ENCODE results near the gene NR4A2. TPM values are rescaled to one million over a fixed set of nuclear protein-coding genes. Genes with fewer than 3 reads are reported as not detected.

Gene NR4A2
- total RNA-seq, 1 donor, result not detected

GRCh38 chr2:156340804-156341451 lies 8.4 kb upstream of the NR4A2 start:
- H3K4me3 ChIP-seq (ENCODE audit: low read depth, low read length), result peak overlapping the region; percentile 96
- DNase-seq (ENCODE audit: low read depth), result peak; percentile 74
- no peak for TF ChIP-seq CTCF (IDR thresholded peaks at IDR 0.05; ENCODE audit: insufficient read depth, low read depth, low read length)

- TF ChIP-seq CTCF (IDR thresholded peaks at IDR 0.05; ENCODE audit: insufficient read depth, low read depth, low read length), result no peak
- no peak overlapping the region for H3K4me3 ChIP-seq (ENCODE audit: low read depth, low read length)
- no peak for DNase-seq (ENCODE audit: low read depth)
Observed at GRCh38 chr2:156340377-156340776, 7.9 kb upstream of the NR4A2 start.

- no peak for TF ChIP-seq CTCF (IDR thresholded peaks at IDR 0.05; ENCODE audit: insufficient read depth, low read depth, low read length)
Observed at GRCh38 chr2:156339865-156340264, 7.3 kb upstream of the NR4A2 start.

GRCh38 chr2:156339110-156339847 lies 6.8 kb upstream of the NR4A2 start:
- DNase-seq (ENCODE audit: low read depth), result no peak
- no peak overlapping the region for H3K4me3 ChIP-seq (ENCODE audit: low read depth, low read length)
- no peak for TF ChIP-seq CTCF (IDR thresholded peaks at IDR 0.05; ENCODE audit: insufficient read depth, low read depth, low read length)

More at GRCh38 chr2:156339865-156340264, 7.3 kb upstream of the NR4A2 start:
- no peak overlapping the region for H3K4me3 ChIP-seq (ENCODE audit: low read depth, low read length)
- no peak for DNase-seq (ENCODE audit: low read depth)

- DNase-seq (ENCODE audit: low read depth), result no peak
- TF ChIP-seq CTCF (IDR thresholded peaks at IDR 0.05; ENCODE audit: insufficient read depth, low read depth, low read length), result no peak
- no peak overlapping the region for H3K4me3 ChIP-seq (ENCODE audit: low read depth, low read length)
Observed at GRCh38 chr2:156338578-156338977, 6.1 kb upstream of the NR4A2 start.

GRCh38 chr2:156334496-156335478 lies 2.3 kb upstream of the NR4A2 start:
- H3K4me3 ChIP-seq (ENCODE audit: low read depth, low read length), result peak overlapping the region; percentile 82
- peak; percentile 96 for DNase-seq (ENCODE audit: low read depth)
- TF ChIP-seq CTCF (IDR thresholded peaks at IDR 0.05; ENCODE audit: insufficient read depth, low read depth, low read length), result peak; percentile 5
